Ascending aorta (tissue), 2 donors: ENCODE results near the gene LMBRD2. TPM values are rescaled to one million over a fixed set of nuclear protein-coding genes. Genes with fewer than 3 reads are reported as not detected.

ENCODE experiments used
- DNase-seq, 2 donors: peaks; one replicate each; pipeline ENCODE4 v3.0.0-alpha.2; 2019; ENCODE audit warnings: low spot score in 2 of 2
- H3K27ac ChIP-seq, 2 donors: fragments of 200-600 bp; sonication (generic); one replicate each; pipeline ENCODE4 v1.5.1; 2016 to 2017; ENCODE audit warnings: mild to moderate bottlenecking in 1 of 2
- H3K27me3 ChIP-seq: fragments of 200-600 bp; sonication (generic); one replicate; pipeline ENCODE4 v1.5.1; 2017
- H3K36me3 ChIP-seq, 2 donors: fragments of 200-600 bp; sonication (generic); one replicate each; pipeline ENCODE4 v1.5.1; 2016
- H3K4me1 ChIP-seq, 2 donors: fragments of 200-600 bp; sonication (generic); one replicate each; pipeline ENCODE4 v1.5.1; 2016 to 2017; ENCODE audit warnings: mild to moderate bottlenecking in 1 of 2
- H3K4me3 ChIP-seq, 2 donors: fragments of 200-600 bp; sonication (generic); one replicate each; pipeline ENCODE4 v1.5.1; 2016 to 2017; ENCODE audit warnings: mild to moderate bottlenecking in 1 of 2
- H3K9me3 ChIP-seq, 2 donors: fragments of 200-600 bp; sonication (generic); one replicate each; pipeline ENCODE4 v1.5.1; 2016
- intact Hi-C: fragments of 100-400 bp; cut with DNase I; formaldehyde crosslinking; loops from one replicate; pipeline ENCODE4 v1.15.1; 2023
- total RNA-seq: library from RNA; depleted of rRNA; stranded (reverse); fragments of >200 nt; gene quantifications from one replicate; pipeline ENCODE4 v1.1.0, GENCODE V29; 2016
- TF ChIP-seq, protein P1 (sequence below), 3 experiments: fragments of 200-600 bp in 2 of 3; fragments of 450-650 bp in 1 of 3; sonication (generic) in 2 of 3; IDR thresholded peaks; one replicate each; pipeline ENCODE4 v1.5.1; 2016 to 2019; ENCODE audit warnings: antibody characterized with exemption in 3 of 3, mild to moderate bottlenecking in 1 of 3, moderate library complexity in 1 of 3

LMBRD2 gene
- total RNA-seq, 1 donor from 2014 or later, result 24.5 TPM

DNA sequence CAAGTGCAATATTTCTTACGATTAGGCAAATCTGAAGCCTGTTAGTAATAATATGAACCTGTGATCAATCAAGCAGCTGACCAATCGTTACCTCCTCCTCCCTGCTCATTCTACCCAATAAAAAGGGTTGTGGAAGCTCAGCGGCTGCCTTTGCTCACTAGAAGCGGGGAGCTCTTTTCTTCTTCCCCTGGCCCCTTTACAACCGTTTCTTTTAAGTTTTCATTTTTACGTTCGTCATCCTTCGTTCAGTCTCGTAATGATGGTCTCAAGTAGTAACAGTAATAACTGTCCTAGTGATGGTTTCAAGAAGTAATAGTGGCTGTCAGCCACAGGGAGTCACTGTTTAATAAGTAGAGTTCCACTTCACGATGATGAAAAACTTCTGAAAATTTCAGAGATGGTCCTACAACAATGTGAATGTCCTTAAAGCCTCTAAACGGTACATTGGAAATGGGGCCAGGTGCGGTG is 91.2 kb downstream of the LMBRD2 start:
- Histone ChIP-seq H3K27me3 (no peaks in the 10 kb centered on the region), H3K27ac (no peak overlapping the region), H3K9me3 (no peaks in the 10 kb centered on the region), H3K36me3 (no peaks in the 10 kb centered on the region), H3K4me3 (no peak overlapping the region), H3K4me1 (no peaks in the 10 kb centered on the region)
- DNase-seq, result no peak
- TF ChIP-seq, protein P1, sequence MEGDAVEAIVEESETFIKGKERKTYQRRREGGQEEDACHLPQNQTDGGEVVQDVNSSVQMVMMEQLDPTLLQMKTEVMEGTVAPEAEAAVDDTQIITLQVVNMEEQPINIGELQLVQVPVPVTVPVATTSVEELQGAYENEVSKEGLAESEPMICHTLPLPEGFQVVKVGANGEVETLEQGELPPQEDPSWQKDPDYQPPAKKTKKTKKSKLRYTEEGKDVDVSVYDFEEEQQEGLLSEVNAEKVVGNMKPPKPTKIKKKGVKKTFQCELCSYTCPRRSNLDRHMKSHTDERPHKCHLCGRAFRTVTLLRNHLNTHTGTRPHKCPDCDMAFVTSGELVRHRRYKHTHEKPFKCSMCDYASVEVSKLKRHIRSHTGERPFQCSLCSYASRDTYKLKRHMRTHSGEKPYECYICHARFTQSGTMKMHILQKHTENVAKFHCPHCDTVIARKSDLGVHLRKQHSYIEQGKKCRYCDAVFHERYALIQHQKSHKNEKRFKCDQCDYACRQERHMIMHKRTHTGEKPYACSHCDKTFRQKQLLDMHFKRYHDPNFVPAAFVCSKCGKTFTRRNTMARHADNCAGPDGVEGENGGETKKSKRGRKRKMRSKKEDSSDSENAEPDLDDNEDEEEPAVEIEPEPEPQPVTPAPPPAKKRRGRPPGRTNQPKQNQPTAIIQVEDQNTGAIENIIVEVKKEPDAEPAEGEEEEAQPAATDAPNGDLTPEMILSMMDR (IDR thresholded peaks at IDR 0.05), result no peak
- intact Hi-C loops, result no loop called here

DNA sequence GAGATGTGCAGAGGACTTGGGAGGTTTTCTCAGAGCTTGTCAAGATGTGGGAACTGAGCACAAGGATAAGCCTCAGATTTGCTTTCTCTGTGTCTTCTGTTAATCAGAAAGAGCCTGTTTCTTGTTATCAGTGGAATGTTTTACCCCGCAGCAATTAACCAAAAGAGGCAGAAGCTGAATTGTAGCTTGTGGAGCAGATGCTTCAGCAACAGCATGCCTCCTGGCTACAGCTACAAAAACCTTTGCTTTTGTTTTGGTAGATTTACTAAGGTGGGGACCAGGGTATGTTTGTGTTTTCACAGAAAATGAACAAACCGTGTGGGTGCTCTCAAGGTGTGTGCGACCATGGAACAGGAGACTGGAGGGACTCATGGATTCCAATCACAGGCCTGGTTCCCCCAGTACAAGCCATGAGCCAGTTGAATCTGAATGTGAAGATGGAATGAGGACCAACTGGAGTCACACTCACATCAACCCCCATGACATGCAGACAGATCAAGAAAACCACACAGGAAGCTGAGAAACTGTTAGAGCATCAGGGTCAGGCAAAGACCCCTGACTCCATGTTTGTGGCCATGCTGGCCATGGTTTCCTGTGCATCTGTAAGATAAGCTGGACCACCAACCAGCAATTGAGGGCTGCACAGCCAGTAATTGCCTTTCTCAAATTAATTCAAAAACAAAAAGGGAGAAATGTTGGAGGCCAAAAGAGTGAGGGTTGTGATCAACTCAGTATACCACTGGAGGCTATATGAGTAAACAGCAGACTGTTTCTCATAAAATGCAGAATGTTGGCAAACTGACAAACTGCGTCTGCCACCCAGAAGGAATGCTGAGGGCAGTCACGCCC is 91.9 kb downstream of the LMBRD2 start:
- no peaks in the 10 kb centered on the region for H3K9me3 ChIP-seq
- intact Hi-C loops, result no loop called here
- TF ChIP-seq, protein P1 (IDR thresholded peaks at IDR 0.05), result no peak
- H3K27ac ChIP-seq, result no peak overlapping the region
- no peaks in the 10 kb centered on the region for H3K4me1 ChIP-seq
- no peaks in the 10 kb centered on the region for H3K36me3 ChIP-seq
- H3K4me3 ChIP-seq, result no peak overlapping the region
- no peaks in the 10 kb centered on the region for H3K27me3 ChIP-seq
- no peak for DNase-seq

DNA sequence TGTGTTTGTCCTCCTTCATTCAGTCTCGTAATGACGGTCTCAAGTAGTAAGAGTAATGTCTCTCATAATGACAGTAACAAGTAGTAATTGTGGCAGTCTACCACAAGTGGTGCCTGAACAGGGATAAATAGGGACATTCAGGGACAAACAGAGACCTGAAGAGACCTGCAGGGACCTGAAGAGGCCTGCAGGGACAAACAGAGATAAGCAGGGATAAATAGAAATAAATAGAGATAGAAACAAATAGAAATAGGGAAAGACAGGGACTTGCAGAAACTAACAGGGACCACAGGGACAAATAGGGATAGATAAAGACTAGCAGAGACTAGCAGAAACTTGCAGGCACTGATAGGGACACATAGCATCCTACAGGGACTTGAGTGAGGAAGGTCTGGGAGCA is 92.9 kb downstream of the LMBRD2 start:
- Histone ChIP-seq H3K27ac (no peak overlapping the region), H3K4me1 (no peaks in the 10 kb centered on the region), H3K36me3 (no peaks in the 10 kb centered on the region), H3K9me3 (no peaks in the 10 kb centered on the region), H3K4me3 (no peak overlapping the region), H3K27me3 (no peaks in the 10 kb centered on the region)
- intact Hi-C loops, result no loop called here
- DNase-seq, result no peak
- TF ChIP-seq, protein P1 (IDR thresholded peaks at IDR 0.05), result no peak

DNA sequence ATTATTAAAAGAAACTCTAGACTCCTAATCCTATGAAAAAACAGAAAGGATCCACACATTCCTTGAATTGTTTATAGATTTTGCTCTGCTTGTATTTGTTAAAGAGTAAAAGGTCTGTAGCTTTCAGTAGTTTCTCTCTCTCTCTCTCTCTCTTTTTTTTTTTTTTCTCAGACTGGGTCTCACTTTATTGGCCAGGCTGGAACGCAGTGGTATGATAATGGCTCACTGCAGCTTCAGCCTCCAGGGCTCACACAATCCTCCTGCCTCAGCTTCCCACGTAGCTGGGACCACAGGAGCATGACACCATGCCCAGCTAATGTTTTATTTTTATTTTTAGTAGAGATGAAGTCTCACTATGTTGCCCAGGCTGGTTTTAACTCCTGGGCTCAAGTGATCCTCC is 94.3 kb downstream of the LMBRD2 start:
- Histone ChIP-seq H3K36me3 (no peaks in the 10 kb centered on the region), H3K27me3 (no peaks in the 10 kb centered on the region), H3K4me3 (no peak overlapping the region), H3K27ac (no peak overlapping the region), H3K9me3 (no peaks in the 10 kb centered on the region), H3K4me1 (no peaks in the 10 kb centered on the region)
- intact Hi-C loops, result no loop called here
- DNase-seq, result no peak
- TF ChIP-seq, protein P1 (IDR thresholded peaks at IDR 0.05), result no peak

DNA sequence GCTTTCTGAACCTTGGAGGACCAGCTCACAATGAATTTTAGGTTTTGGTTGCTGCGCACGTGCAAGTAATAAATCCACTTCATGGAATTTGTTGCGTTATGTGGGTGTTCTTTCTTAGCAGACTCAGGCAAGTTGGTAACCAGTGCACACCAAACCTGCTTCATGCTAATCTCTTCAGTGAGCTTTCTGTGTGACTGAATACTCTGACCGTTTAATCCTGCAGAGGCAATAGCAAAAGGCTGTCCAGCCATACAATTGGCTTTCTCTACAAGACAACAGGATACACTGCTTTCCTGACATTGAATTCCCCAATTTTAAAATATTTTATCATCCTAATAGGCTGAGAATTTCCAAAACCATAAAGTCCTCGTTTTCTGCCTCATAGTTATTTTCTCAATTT is 95.3 kb downstream of the LMBRD2 start:
- TF ChIP-seq, protein P1 (IDR thresholded peaks at IDR 0.05), result no peak
- Histone ChIP-seq H3K36me3 (no peaks in the 10 kb centered on the region), H3K27ac (no peak overlapping the region), H3K27me3 (no peaks in the 10 kb centered on the region), H3K4me1 (no peaks in the 10 kb centered on the region), H3K4me3 (no peak overlapping the region), H3K9me3 (no peaks in the 10 kb centered on the region)
- intact Hi-C loops, result no loop called here
- no peak for DNase-seq
